GM18861 (cell line): Measurements from ENCODE around the gene ELAVL2.

Experiments
- ATAC-seq: cut with Tn5 transposase; IDR thresholded peaks from one replicate; pipeline ENCODE4 v1.9.1; 2021; ENCODE audit not compliant: unreplicated experiment

Gene ELAVL2

GRCh38 chr9:23771746-23772384, 54.2 kb downstream of the ELAVL2 start:
- no peak for ATAC-seq

GRCh38 chr9:23769307-23769935, 56.6 kb downstream of the ELAVL2 start:
- ATAC-seq: no peak

- no peak for ATAC-seq
Measured at GRCh38 chr9:23768861-23769260, 57.2 kb downstream of the ELAVL2 start.

DNA sequence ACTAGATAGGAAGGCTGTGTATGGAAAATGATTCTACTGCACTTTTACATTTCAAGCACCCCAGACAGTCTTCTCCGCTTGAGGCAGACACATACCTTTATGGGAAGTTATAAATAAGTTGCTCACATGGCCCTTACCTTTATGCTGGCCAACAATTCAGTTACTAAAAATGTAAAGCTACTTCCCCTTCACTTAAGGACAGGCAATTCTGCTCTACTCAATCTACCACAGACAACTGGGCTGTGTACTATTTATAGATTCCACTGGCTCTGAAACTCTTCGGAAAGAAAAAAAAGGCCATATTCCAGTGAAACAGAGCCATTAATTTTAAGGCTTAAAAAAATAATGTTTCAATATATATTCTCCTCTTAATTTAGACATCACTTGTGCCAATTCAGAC, 59.4 kb downstream of the ELAVL2 start:
- ATAC-seq: no peak

- ATAC-seq: no peak
Measured at GRCh38 chr9:23765561-23765960, 60.5 kb downstream of the ELAVL2 start.

- no peak for ATAC-seq
Measured at GRCh38 chr9:23764219-23764618, 61.8 kb downstream of the ELAVL2 start.

DNA sequence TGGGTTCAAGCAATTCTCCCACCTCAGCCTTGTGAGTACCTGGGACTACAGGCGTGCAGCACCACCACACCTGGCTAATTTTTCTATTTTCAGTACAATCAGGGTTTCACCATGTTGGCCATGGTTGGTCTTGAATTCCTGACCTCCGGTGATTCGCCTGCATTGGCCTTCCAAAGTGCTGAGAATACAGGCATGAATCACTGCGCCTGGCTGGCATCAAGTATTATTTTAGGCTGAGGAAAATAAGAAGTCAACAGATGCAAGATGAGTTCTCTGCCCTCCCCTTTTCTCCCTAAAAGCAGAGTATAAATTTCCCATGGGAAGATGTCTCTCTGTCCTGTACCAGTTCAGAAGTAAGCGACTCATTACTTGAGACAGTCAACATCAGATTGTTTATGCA, 71.5 kb downstream of the ELAVL2 start:
- no peak for ATAC-seq

DNA sequence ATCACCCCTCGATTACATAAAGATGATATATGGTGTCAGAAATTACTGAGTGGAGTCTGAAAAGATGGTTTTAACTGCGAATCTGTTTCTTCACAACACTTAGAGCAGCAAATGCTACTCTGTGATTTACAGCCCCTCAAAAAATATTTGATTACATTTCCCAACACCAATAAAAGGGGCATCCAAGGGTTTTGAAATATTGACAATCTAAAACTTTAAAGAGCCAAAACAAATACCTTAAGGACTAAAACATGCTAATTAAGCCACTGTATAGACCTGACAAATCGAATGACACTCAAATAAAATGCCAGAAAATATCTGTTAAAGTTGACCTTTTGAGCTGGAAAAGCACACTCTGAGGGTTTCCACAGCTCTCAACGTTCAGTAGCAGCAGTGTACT, 73.2 kb downstream of the ELAVL2 start:
- ATAC-seq: no peak

DNA sequence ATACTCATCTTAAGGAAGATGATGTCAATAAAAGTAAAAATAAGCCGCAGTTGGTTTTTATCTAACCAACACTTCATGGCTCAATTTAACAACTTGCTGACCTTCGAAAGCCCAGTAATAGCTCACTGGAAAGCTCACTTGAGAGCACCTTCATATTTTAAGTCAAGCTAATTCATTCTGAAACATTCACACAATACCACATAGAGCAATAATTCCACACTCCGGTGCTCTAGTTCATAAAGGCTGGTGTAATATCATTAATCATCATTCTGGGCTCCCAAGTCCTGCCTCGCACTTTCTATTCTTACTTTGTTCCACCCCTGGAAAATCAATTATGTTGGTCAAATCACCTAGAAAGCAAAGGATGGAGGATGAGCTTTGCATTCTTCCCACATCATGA, 74.4 kb downstream of the ELAVL2 start:
- no peak for ATAC-seq

GRCh38 chr9:23750808-23751207, 75.2 kb downstream of the ELAVL2 start:
- no peak for ATAC-seq

- ATAC-seq: no peak
Measured at GRCh38 chr9:23747088-23748075, 78.7 kb downstream of the ELAVL2 start.

GRCh38 chr9:23746317-23746716, 79.7 kb downstream of the ELAVL2 start:
- no peak for ATAC-seq

DNA sequence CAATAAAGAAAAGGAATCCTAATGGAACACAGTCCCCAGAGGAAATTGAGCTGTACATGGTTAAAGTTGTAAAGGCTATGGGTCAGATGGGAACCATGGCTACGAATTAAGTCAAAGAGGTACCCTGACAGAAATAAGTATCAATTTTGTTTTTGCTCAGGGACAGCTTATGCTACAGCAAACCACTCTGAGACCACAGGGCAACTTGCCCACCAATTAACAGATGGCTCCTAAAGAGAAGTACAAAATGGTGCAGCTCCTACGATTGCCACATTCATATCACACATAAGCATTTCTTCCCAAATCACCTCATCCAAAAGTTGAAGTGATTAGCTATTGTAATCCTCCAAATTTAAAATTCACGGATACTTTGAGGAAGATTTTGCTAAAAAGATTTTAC, 83.0 kb downstream of the ELAVL2 start:
- no peak for ATAC-seq

DNA sequence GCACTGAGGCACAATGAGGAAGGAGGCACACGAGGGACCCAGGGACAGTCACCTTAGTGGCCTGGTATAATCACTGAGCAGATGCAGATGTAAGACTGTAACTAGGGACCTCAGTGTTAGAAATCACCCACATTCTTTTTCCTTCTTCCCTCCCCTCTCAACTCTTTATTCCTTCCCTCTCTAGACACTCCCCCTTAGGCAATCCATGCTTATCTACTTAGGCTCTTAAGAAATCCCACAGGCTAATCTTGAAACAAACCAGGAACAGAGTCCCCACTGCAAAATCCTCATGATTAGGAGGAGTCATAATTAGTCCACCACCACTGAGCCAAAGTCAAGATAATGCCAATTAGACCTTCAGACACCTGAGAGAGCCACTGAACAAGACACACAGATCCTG, 84.7 kb downstream of the ELAVL2 start:
- no peak for ATAC-seq

DNA sequence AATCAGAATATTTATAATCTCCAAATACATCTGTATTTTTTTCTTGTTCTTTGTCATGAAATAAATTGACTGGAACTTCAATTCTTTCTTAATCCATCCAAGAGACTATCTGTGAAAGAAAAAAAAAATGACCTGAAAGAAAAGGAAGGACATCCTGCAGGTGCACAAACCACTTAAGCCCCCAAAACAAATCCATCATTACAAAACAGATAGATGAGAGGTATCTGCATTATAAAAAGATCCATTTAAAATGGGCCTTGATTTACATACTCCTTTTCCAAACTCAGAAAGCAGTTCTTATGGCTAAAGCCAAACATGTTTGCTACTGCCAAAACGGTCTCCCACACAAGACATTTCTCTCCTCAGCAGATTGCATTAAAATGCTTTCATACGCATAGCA, 85.5 kb downstream of the ELAVL2 start:
- ATAC-seq: no peak

DNA sequence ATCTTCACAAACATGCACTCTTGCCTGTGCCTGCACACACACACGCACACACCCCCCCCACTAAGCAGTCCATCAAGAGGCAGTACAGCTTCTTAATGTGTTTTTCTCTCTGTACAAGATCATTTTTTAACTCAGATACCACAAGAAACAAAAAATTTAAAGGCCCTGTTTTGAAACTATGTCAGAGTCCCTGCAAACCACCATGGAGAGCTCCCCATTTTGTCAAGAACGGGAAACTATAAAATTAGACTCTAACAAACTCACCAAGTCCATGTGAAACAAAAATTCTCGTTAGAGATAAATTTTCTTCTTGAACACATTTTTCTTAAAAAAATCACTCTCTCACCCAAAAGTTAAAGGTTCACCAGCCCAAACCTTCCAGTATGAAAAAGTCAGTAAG, 86.3 kb downstream of the ELAVL2 start:
- no peak for ATAC-seq

- no peak for ATAC-seq
Measured at GRCh38 chr9:23736293-23736692, 89.7 kb downstream of the ELAVL2 start.

GRCh38 chr9:23733495-23734078, 92.5 kb downstream of the ELAVL2 start:
- ATAC-seq: no peak

DNA sequence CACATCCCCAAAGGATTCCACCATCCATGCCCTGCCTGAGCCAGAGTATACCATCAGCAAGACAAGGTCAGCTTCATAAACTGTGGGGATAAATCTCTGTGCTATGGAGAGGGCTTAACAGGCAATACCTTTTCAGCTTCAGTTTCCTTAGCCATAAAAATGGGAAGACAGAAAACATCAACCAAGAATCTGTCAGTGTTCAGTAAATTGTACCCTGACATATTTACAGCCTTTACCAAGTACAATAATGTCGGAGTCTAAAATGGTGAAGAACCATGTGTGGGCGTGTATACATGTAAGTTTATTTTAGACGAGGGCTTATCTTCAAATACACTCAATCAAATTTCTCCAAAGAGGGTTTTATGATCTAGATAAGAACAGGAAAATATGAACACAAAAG, 94.7 kb downstream of the ELAVL2 start:
- ATAC-seq: no peak

- ATAC-seq: no peak
Measured at GRCh38 chr9:23730364-23730763, 95.7 kb downstream of the ELAVL2 start.

DNA sequence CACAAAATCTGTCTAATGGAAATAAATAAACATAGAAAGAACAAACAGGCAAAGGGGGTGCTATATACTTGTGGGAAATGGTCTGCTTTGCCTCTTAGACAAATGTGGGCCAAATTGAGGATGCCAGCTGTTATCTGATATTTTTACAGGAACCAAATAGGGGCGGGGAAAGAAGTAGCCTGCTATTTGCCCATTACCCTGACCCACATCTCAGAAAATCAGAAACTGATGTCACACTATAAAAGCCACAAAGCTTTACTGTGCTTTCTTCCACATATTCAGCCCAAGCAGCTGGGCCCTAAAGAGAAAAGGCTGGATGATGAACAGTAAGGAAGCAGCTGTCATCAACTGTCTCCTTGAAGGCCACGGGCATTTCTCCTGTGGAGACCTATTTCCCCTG, 97.3 kb downstream of the ELAVL2 start:
- no peak for ATAC-seq
